Activated CD4-positive, CD25-positive, alpha-beta regulatory T cell treated with anti-CD3 and anti-CD28 coated beads, Interleukin-2, amount 50 U/mL, for 72 hours (primary cell): Measurements from ENCODE around the gene CHRNE.
A peak's percentile ranks its signal among the peaks of the same experiment; 100 is the strongest.
"Not testable (repeated sequence)": the region's sequence is repeated elsewhere in the genome, so short reads cannot be mapped to it uniquely, and the experiment has no call there.

Experiments used
- DNase-seq: peaks from one replicate; pipeline ENCODE4 v3.0.0; 2021

Gene CHRNE

GRCh38 chr17:4939546-4939795 is 36.6 kb upstream of the CHRNE start:
- DNase-seq: no peak

GRCh38 chr17:4938688-4939545 is 36.0 kb upstream of the CHRNE start:
- no peak for DNase-seq

GRCh38 chr17:4938069-4938491 is 35.2 kb upstream of the CHRNE start:
- no peak for DNase-seq

GRCh38 chr17:4937553-4937952 is 34.7 kb upstream of the CHRNE start:
- DNase-seq: no peak

- no peak for DNase-seq
Measured at GRCh38 chr17:4936436-4936835, 33.5 kb upstream of the CHRNE start.

- DNase-seq: no peak
Measured at GRCh38 chr17:4935650-4936049, 32.8 kb upstream of the CHRNE start.

GRCh38 chr17:4934173-4934979 is 31.5 kb upstream of the CHRNE start:
- DNase-seq: peak; percentile 46

- DNase-seq: no peak
Measured at GRCh38 chr17:4933646-4934045, 30.7 kb upstream of the CHRNE start.

- DNase-seq: no peak
Measured at GRCh38 chr17:4932756-4933155, 29.9 kb upstream of the CHRNE start.

GRCh38 chr17:4931963-4932362 is 29.1 kb upstream of the CHRNE start, which contains the start of gene GP1BA:
GP1BA (plus strand) TSS chr17:4932277; CDS start chr17:4932605, 328 bp downstream.
- DNase-seq: no peak

- DNase-seq: no peak
Measured at GRCh38 chr17:4928881-4929280, 26.0 kb upstream of the CHRNE start.

- not testable (repeated sequence) for DNase-seq
Measured at GRCh38 chr17:4926577-4927335, 23.9 kb upstream of the CHRNE start.

- DNase-seq: no peak
Measured at GRCh38 chr17:4921320-4921719, 18.4 kb upstream of the CHRNE start.

- DNase-seq: no peak
Measured at GRCh38 chr17:4920351-4921048, 17.6 kb upstream of the CHRNE start.

GRCh38 chr17:4919511-4920047 is 16.7 kb upstream of the CHRNE start:
- DNase-seq: no peak

GRCh38 chr17:4914551-4914950 is 11.7 kb upstream of the CHRNE start:
- DNase-seq: not testable (repeated sequence)

- DNase-seq: no peak
Measured at GRCh38 chr17:4913994-4914393, 11.1 kb upstream of the CHRNE start.

- DNase-seq: peak; percentile 66
Measured at GRCh38 chr17:4908711-4909496, 6.0 kb upstream of the CHRNE start.

GRCh38 chr17:4908301-4908700 is 5.4 kb upstream of the CHRNE start:
- no peak for DNase-seq

- not testable (repeated sequence) for DNase-seq
Measured at GRCh38 chr17:4906642-4907041, 3.7 kb upstream of the CHRNE start.

- no peak for DNase-seq
Measured at GRCh38 chr17:4902540-4902939, 358 bp downstream of the CHRNE start.
